HG02642 (cell line): ENCODE results near the gene CCDC124.
"Not testable (repeated sequence)": the region's sequence is repeated elsewhere in the genome, so short reads cannot be mapped to it uniquely, and the experiment has no call there.

ENCODE experiments used
- ATAC-seq: cut with Tn5 transposase; IDR thresholded peaks from one replicate; pipeline ENCODE4 v1.9.1; 2021; ENCODE audit warnings: mild to moderate bottlenecking; ENCODE audit not compliant: unreplicated experiment, poor library complexity

CCDC124 gene

GRCh38 chr19:17975032-17975431, 42.2 kb downstream of the CCDC124 start:
- ATAC-seq = no peak

GRCh38 chr19:17977021-17977420, 44.2 kb downstream of the CCDC124 start:
- ATAC-seq = no peak

GRCh38 chr19:17977488-17977887, 44.7 kb downstream of the CCDC124 start:
- no peak for ATAC-seq

- no peak for ATAC-seq
Measured at GRCh38 chr19:17981611-17982010, 48.8 kb downstream of the CCDC124 start.

- ATAC-seq = no peak
Measured at GRCh38 chr19:17982430-17982829, 49.6 kb downstream of the CCDC124 start.

GRCh38 chr19:17985037-17985818, 52.4 kb downstream of the CCDC124 start:
- ATAC-seq = no peak

- not testable (repeated sequence) for ATAC-seq
Measured at GRCh38 chr19:17986569-17986968, 53.8 kb downstream of the CCDC124 start.

GRCh38 chr19:17988161-17988560, 55.3 kb downstream of the CCDC124 start:
- ATAC-seq = no peak

- no peak for ATAC-seq
Measured at GRCh38 chr19:17989425-17990094, 56.7 kb downstream of the CCDC124 start.

GRCh38 chr19:17993076-17993813, 60.4 kb downstream of the CCDC124 start:
- no peak for ATAC-seq
